Cardiac fibroblast (primary cell): ENCODE results near the gene ATG10.

Source experiments
- DNase-seq, 2 donors: peaks; one replicate each; pipeline versions ENCODE4 v3.0.0 to v3.0.0-alpha.2; 2010; ENCODE audit warnings: low read depth in 2 of 2
- H3K4me3 ChIP-seq, 2 donors: replicated peaks in 1 of 2; 1 replicate in 1 of 2; 2 replicates in 1 of 2; pipeline ENCODE4 v1.5.1; 2011; ENCODE audit warnings: low read depth in 2 of 2, low read length in 2 of 2, mild to moderate bottlenecking in 2 of 2, moderate library complexity in 1 of 2
- TF ChIP-seq, protein P1 (sequence below): IDR thresholded peaks from one replicate; pipeline ENCODE4 v1.5.1; 2011; ENCODE audit warnings: low read depth, mild to moderate bottlenecking, low read length, inconsistent platforms

Gene ATG10

DNA sequence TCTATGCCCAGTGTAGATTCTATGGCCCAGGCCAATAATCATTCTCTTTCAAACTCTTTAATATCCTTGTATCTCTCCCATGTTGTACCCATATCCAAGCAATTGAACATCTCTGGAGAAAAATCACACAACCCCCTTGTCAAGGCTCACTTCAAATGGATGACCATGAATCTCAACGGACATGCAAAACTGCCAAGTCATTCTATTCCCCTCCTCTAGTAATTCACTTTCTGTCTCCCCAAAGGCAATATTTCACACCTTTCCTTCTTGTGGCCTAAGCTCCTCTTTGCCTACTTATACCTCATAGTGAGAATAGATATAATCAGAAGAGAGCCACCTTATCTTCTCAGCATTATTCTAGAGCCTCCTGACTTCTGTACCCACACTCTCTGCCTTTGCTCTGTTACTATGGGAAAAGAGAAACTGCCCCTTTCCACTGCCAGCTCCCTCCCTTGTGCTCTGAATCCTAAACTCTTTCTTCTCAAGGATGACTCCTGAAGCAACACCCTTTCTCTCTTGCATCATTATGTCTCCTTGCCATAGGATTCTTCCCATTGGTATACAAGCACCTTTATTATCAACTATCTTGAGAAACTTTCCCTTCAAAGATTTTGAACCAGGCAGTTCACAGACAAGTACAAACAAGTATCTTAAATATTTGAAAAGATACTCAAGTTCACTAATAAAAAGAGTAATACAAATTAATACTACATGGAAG, 240.2 kb downstream of the ATG10 start:
- TF ChIP-seq, protein P1, sequence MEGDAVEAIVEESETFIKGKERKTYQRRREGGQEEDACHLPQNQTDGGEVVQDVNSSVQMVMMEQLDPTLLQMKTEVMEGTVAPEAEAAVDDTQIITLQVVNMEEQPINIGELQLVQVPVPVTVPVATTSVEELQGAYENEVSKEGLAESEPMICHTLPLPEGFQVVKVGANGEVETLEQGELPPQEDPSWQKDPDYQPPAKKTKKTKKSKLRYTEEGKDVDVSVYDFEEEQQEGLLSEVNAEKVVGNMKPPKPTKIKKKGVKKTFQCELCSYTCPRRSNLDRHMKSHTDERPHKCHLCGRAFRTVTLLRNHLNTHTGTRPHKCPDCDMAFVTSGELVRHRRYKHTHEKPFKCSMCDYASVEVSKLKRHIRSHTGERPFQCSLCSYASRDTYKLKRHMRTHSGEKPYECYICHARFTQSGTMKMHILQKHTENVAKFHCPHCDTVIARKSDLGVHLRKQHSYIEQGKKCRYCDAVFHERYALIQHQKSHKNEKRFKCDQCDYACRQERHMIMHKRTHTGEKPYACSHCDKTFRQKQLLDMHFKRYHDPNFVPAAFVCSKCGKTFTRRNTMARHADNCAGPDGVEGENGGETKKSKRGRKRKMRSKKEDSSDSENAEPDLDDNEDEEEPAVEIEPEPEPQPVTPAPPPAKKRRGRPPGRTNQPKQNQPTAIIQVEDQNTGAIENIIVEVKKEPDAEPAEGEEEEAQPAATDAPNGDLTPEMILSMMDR, result no peak
- no peak overlapping the region for H3K4me3 ChIP-seq
- no peak for DNase-seq

GRCh38 chr5:82217917-82218316, 246.1 kb downstream of the ATG10 start:
- DNase-seq, result no peak
- no peak overlapping the region for H3K4me3 ChIP-seq
- TF ChIP-seq, protein P1, result no peak

DNA sequence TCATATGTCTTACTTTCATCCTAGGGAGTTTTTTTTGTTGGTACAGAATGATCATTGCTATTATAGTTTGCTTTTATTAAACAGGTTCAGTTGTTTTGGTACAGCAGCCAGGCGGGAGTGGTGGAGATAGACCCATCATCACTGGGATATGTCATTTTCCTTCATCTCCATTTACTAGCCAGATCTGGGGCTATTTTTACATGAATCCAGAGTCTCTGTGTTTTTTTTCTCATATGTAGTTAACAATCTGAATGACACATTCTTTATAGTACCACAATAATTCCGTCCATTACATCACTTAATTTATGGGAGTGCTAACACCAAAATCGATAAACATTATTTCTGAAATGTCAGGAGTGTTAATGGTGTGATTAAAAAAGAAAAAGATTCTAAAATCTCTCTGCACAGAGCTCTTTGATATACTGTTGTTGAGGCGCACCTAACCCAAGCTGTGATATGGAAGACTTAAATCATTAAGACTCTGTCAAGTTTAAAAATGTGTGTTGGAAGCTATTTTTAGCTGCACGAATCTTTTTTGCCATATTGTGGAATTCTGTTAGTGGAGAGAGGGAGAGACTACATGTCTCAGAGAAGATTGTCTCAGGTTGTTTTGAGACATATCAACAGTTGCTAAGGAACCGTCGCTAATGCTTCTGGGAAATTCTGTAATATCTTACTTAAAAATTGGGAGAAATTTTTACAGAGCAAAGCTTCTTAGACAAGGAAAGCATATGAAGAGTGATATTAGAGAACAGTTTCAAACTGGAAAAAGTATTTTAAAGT, 246.7 kb downstream of the ATG10 start:
- TF ChIP-seq, protein P1, result no peak
- peak; percentile 17 to 32 for DNase-seq
- H3K4me3 ChIP-seq, result no peak overlapping the region

DNA sequence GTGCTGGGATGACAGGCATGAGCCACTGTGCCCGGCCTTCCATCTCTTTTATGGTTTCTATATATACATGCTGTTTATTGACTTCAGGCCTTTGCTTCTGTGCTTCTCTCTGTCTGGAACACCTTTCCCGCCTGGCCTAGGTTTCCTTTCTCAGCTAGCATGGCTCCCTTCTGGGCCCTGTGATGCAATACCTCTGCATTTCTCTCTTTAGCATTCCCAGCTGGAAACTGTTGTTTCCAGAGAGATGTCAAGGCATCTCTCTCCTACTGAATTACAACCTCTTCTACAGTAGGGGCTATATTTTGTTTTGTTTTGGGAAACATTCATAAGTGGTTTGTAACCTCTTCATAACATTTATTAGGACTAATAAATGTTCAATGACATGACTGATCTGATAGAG, 249.2 kb downstream of the ATG10 start:
- TF ChIP-seq, protein P1, result no peak
- DNase-seq, result no peak
- H3K4me3 ChIP-seq, result no peak overlapping the region

GRCh38 chr5:82222597-82223574, 251.1 kb downstream of the ATG10 start:
- DNase-seq, result peak; percentile 11 to 64
- TF ChIP-seq, protein P1, result no peak
- no peak overlapping the region for H3K4me3 ChIP-seq

- H3K4me3 ChIP-seq, result no peak overlapping the region
- DNase-seq, result peak; percentile 69 to 77
- TF ChIP-seq, protein P1, result peak; percentile 86
Observed at GRCh38 chr5:82225525-82226172, 253.8 kb downstream of the ATG10 start.
